ENCODE measurements around the gene ACSM3.

DNA sequence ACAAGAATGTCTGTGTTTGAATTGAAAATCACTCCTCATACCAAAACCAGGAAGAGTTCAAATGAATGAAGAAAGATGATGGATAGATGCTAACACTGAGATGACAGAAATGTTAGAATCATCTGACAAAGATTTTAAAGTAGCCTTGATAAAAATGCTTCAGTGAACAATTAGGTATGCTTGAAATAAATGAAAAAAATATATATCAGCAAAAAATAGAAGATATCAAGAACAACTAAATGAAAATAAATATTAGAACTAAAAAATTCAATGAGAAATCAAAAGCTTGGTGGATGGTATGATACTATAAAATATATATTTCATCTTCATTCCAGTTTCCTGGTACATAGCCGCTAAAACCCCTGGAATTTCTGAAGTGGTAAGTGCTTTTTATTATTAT lies 8.6 kb upstream of the ACSM3 start:
- TF ChIP-seq POLR2A (IDR thresholded peaks at IDR 0.05; ENCODE audit: low read length) (no peak), GATA1 (IDR thresholded peaks at IDR 0.05; ENCODE audit: low read depth, low read length) (no peak)
